Activated CD4-positive, alpha-beta T cell treated with anti-CD3 and anti-CD28 coated beads, Interleukin-2, amount 50 U/mL, for 1 hour (primary cell): ENCODE results near the gene PVALEF.
"Not testable (repeated sequence)": the region's sequence is repeated elsewhere in the genome, so short reads cannot be mapped to it uniquely, and the experiment has no call there.

Experiments used
- DNase-seq: peaks from one replicate; pipeline ENCODE4 v3.0.0-alpha.2; 2020

Gene PVALEF

DNA sequence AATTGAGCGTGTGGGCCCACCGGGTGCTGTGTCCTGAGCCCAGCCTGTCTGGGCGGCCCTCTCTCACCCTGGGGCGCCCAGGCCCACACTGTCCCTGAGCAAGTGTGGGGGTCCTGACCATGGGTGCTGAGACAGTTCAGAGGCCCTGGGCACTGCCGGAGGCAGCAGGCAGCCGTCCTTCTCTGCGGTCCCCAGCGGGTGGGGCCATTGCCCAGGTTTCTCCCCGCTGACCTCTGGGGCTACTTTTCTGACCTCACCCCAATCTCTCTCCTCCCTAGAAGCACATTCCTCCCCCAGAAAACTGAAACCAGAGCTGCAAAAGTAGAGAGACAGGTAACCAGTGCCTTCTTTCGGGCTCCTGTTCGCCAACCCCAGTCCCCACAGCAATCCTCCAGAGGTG, 36.0 kb upstream of the PVALEF start:
- DNase-seq = no peak

GRCh38 chr17:81129711-81130367, 35.5 kb upstream of the PVALEF start:
- DNase-seq = no peak

- DNase-seq = no peak
Measured at GRCh38 chr17:81130385-81131361, 34.6 kb upstream of the PVALEF start.

DNA sequence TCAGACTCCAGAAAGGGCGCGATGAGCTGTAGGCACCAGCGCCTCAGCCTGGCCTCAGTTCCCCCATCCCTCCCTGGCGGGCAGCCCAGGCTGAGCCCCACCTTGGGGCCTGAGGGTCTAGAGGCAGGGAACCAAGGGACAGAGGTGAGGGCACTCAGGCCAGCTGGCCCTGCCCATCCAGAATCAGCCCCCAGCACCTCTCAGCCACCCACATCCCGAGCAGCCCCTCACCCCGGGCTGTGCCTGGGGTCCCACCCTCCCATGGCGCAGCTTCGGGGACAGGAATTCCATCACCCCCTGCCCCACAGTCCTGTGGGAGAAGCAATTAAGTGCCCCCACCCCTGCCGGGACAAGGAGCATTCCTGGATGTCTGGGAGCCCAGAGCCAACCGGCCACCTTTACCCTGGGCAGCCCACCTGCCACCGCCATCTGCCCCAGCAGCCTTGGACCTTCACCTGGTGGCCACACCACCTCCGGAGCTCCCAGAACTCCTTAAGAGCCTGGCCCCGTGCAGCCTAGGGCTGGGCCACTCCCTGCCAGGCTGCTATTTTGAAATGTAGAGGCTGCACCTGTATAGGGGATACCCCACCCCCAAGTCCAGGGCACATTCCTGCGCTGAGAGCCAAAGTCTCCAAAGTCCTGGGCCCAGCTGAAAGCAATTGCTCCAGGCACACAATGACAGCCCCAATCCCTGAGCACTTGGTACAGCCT, 33.7 kb upstream of the PVALEF start:
- no peak for DNase-seq

DNA sequence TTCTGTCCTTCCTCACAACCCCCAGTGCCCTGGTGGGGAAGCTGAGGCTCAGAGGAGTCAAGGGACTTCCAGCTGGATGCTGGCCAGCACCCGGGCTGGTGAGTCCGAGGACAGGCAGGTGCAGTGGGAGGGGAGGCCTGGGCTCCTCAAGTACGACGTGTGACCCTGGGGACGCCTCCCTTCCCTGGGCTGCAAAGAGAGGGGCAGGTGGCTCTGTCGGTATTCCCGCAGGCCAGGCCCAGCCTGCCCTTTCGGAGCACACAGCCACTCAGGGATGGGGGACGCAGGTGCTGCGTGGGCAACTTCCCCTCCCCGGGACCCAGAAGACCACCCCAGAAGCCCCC, 33.1 kb upstream of the PVALEF start:
- no peak for DNase-seq

GRCh38 chr17:81132770-81133723, 32.3 kb upstream of the PVALEF start:
- DNase-seq = no peak

- DNase-seq = no peak
Measured at GRCh38 chr17:81134064-81134781, 31.1 kb upstream of the PVALEF start.

DNA sequence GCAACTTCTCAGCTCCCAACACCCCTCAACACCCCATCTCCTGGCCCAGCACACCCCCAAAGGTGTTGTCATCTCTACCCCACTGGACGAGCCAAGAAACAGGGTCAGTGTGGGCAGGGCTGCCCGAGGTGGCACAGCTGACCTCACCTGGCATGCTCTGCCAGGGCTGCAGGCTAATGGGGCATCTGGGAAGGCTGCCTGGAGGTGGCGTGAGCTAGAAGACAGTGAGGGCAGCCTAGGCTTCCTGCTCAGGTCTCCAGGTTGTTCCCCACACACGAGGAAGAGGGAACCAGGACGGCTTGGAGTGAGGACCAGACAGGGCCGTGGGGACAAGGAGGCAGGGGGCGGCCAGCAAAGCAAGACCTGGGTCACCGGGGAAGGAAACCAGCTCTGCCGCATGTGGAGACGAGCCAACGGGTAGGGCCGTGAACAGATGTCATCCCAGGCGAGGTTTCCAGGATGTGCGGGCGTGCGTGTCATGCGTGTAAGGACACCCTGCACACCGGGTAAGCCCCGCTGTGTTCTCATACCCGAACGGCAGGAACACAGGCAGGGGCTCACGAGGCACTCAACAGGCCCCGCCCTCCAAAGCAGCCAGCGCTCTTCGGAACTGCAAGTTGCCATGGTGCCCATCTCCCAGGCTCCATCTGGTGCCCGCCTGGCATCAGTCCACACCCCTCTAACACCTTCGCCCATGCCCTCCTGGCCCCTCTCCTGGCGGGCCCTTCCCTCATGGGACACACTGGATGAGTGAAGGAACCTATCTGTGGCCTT, 29.6 kb upstream of the PVALEF start:
- no peak for DNase-seq

- DNase-seq = no peak
Measured at GRCh38 chr17:81136366-81136765, 28.9 kb upstream of the PVALEF start.

DNA sequence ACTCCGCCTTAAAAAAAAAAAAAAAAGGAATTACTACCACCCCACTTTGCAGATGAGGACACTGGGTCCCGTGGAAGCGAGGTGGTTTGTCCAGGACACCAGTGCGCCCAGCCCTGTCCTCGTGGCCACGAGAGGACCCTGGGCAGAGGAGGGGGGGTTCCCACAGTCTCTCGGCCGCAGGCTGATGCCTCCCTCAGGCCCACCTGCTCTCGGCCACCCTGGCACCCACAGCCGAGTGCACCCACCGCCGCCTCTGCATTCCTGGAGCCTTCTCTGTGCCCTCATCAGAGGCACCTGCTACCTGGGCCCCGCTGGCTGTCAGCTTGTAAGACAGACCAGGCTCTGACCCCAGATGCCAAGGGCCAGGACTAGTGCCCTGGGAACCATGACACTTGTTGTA, 28.1 kb upstream of the PVALEF start:
- DNase-seq = no peak

GRCh38 chr17:81138083-81138482, 27.2 kb upstream of the PVALEF start:
- DNase-seq = no peak

DNA sequence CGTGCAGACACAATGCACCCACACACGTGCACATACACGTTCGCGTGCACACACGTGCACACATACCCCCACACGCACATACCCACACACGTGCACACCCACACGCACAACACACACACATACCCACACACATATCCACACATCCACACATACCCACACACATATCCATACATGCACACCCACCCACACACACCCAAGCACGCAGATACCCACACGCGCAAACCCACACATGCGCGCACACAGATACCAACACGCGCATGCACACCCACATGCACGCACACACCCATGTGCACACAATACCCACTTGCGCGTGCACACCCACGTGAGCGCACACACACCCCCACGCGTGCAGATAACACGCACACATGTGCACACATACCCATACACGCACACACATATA, 26.8 kb upstream of the PVALEF start:
- no peak for DNase-seq

- DNase-seq = no peak
Measured at GRCh38 chr17:81139428-81139827, 25.9 kb upstream of the PVALEF start.

DNA sequence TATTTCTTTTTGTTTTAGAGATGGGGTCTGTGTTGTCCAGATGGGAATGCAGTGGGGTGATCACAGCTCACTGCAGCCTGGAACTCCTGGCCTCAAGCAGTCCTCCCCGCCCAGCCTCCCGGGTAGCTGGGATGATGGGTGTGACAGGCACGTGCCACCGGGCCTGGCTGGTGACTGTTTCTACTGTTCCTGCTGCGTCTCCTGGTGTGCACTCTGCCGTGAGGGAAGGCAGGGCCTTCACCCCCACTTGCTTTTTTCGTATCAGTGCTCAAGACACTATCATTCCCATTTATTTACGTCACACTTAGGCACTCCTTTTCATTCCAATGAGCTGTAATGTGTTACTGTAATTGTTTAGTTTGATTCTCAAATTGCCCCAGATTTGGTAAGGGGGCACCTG, 25.3 kb upstream of the PVALEF start:
- DNase-seq = no peak

DNA sequence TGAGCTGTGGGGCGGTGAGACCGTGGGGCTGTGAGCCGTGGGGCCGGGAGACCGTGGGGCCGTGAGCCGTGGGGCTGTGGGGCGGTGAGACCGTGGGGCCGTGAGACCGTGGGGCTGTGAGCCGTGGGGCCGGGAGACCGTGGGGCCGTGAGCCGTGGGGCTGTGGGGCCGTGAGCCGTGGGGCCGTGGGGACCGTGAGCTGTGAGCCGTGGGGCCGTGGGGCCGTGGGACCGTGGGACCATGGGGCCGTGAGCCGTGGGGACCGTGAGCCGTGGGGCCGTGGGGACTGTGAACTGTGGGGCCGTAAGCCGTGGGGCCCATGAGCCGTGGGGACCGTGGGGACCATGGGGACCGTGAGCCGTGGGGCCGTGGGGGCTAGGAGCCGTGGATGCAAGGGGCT, 24.6 kb upstream of the PVALEF start:
- no peak for DNase-seq

DNA sequence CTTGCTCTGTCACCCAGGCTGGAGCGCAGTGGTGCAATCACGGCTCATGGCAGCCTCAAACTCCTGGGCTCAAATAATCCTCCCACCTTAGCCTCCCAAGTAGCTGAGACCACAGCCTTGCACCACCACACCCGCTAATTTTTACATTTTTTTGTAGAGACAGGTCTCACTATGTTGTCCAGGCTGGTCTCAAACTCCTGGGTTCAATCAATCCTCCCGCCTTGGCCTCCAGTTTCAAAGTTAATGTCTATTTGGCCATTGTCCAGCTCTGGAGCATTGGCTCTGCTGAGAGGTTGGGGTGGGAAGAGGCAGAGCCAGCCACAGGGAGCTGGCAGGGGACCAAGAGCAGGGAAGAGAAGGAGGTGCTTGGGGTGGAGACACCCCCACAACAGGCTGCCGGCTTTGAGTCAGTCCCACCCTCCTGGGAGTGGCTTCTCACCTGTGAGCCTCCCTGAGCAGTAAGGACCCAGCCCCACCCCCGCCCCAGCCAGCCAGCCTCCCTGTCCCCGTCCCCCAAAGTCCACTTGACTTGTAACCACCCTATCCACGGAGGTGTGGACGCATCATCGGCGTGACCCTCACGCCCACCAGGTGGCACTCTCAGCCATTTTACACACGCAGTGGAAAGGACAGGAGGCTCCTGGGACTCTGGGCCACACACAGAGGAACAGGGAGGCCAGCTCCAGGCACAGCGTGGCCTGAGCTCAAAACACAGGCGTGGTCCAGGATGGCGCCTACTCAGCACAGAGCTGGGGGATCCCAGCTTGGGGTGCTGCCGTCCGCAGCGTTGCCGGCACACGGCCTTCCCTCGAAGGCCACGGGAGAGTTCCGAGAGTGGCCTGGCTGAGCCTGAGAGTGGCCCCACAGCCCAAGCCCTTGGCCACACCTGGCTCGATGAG, 22.8 kb upstream of the PVALEF start:
- DNase-seq = peak; percentile 62

DNA sequence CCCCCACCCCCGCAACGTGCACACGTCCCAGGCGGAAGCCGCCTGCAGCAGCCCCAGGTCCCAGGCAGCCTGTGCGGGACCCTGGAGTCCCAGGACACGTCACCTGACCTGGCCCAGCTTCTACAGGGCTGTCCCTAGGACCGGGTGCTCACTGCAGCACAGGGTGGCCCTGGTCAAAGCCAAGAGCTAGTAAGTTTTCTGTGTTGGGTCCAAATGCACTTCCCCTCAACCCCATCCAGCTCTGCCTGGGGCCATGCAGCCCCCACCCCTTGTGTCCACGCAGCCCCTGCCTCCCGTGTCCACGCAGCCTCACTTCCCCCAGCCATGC, 22.1 kb upstream of the PVALEF start:
- DNase-seq = no peak

- DNase-seq = no peak
Measured at GRCh38 chr17:81143717-81144422, 21.4 kb upstream of the PVALEF start.

GRCh38 chr17:81144423-81144781, 20.9 kb upstream of the PVALEF start:
- DNase-seq = no peak

GRCh38 chr17:81146208-81146607, 19.1 kb upstream of the PVALEF start:
- DNase-seq = not testable (repeated sequence)
